Inflammatory macrophage treated with lipopolysaccharide for 4 hours (primary cell): Measurements from ENCODE around the gene MTARC2.

Experiments used
- DNase-seq: peaks from one replicate; pipeline ENCODE4 v3.0.0-alpha.2; 2020

Gene MTARC2

DNA sequence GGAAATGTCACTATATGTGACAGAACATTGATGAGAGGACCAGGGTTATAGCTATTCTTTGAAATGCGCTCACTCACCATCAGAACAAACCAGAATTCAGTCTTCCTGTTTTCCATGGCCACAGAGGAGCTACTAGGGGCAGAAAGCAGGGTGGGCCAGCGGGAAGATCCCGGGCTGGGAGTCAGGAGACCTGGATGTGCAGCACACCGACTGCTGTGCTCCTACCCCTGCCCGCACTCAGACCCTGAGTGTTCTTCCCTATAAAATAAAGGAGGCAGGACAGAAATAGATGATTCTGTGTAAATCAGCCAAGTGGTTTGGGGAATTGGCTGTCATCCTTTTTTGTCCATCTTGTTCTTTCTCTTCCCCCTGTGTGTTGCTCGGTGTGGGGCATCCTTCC, 59.6 kb downstream of the MTARC2 start:
- DNase-seq: no peak

DNA sequence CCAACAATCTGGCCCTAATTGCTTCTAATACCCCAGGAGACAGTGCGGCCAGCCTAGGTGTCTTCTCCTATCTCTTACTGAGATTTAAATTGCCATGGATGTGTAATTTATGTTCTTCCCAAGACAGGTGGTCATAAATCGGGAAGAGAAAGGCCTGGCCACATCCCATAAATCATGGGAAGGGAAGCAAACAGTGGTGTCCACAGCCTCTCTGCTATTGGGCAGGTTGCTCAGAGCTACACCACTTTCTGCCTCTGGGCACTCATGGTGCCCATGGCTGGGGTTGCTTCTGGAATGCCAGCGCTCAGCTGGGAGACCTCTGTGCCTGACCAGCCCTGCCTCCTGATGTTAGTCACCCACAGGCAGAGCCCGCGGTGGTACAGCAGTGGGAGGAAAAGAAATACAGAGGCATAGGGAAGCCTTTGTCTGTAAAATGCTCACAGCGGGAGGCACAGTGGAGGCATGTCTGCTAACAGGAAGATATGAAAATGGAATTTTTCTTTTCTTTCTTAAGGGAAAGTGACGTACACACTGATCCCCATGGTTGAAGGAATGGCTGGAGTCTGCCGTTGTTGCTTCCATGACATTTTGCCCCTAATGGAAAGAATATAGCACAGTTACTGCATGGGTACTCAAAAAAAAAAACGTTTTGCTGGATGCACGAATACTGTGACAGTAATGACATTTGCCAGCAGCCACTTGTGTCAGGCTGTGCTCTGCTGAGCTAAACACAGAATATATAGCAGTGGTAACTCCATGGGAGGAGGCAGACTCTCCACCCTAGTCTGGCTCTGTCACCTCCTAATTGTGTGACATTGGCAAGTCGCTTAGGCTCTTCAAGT, 60.4 kb downstream of the MTARC2 start:
- no peak for DNase-seq

DNA sequence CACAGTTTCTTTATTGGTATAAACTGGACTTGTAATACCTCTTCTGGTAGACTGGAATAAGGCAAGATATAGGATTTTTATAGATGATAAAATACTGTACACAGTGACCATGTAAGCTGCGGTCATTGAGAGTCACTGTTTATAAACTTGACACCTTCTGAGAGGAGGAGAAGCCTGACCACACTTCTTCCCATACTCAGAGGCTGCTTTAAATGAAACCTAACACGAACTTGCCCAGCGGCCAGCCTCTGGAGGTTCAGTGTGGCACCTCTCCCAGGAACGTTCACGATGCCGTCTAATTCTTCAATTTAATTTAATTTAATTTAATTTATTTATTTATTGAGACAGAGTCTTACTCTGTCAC, 61.0 kb downstream of the MTARC2 start:
- DNase-seq: no peak

DNA sequence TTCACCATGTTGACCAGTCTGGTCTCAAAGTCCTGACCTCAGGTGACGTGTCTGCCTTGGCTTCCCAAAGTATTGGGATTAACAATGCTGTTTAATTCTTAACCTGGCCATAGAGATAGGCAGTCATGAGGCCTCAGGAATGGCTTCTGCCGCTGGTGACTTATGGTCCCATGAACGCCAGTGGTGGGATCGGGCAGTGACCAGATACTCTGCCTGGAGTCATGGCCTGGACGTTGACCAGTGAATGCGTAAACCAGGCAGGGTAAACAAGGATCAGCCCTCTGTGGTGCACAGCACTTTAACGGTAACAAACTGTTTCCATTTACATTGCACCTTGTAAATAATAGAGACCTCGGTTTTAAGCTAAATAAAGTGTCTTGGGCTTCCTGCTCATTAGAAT, 61.6 kb downstream of the MTARC2 start:
- no peak for DNase-seq

DNA sequence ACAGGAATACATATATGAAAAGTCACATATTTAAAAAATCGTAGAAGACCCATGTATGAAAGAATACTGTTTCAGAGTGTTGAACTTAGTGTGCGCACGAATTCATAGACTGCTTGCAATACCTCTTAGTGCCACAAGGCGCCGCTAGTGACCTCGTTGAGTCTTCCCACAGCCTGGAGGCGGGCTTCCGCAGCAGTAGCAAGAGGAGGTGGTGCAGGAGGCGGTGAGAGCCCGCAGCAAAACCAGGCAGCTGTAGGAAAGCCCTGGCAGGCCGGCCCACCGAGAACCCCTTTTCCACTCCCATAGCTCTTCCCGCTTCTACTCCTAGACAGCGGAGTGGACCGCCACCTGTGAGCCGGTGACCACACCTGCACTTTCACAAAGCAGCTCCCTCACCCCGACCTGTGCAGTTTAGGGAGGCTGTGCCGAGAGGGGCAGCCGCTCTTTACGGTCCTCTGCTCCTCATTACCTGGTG, 62.1 kb downstream of the MTARC2 start:
- peak; percentile 79 for DNase-seq

DNA sequence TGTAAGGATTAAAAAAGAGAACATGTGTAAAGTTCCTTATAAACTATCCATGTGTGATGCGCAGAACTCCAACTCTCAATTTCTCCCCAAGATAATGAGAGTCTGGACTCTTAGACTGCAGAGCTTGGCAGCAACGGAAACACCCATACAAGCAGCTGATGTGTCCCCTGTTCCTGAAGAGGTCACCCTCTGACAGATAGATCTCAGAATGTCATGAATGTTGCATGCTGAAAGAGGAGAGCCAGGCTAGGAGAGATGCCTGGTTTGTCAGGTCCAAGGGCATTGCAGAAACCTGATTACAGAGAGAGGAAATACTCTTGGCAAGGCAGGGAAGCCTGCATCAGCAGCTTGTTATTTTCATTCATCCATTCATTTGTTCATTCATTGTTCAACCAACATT, 62.8 kb downstream of the MTARC2 start:
- no peak for DNase-seq

DNA sequence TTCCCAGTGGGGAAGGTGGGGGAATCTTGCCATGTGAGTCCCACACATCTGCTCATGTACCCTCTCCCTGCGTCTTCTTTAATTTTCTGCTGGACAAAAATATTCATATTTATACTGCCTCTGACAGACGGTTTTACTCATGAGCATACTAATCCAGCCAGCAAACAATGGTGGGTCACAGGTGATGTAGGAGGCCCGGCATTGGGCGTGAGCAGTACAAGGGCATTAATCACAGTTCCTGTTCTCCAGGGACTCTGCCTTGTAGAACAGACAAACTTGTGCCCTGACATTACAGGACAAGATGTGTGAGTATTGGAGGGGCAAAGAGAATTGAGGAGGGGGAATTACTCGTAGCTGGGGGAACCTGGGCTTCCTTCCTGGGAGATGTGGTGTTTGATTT, 63.6 kb downstream of the MTARC2 start:
- no peak for DNase-seq

DNA sequence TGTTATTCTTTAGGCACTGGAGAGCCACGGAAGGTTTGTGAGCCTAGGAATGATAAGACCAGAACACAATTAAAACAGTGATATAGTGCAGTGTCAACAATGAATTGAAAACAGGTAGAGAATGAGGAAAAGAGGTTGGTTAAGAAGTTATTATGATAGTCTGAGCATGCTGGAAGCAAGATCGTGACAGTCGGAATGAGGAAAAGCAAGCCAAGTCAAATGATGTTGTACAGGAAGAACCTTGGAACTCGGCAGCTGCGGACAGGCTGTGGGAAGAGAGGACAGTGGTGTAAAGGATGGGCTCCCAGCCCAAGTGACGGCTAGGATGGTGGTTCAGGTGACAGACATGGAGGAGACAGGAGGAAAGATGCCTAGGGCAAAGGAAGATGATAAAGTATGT, 64.2 kb downstream of the MTARC2 start:
- no peak for DNase-seq

DNA sequence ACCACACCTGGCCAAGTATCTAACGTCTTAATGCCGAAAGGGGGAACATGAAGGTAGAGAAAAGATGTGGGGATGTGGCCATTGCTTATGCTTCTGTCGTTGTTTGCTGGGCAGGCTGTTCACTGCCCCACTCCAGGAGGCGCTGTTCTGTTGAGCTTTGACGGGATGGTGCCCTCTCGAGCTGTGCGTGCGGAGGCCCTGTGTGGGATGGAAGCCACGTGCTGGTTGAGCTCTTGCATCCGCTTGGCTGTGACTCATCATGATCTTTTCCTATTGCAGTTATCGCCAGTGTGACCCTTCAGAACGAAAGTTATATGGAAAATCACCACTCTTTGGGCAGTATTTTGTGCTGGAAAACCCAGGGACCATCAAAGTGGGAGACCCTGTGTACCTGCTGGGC, 64.9 kb downstream of the MTARC2 start:
- peak; percentile 53 for DNase-seq

DNA sequence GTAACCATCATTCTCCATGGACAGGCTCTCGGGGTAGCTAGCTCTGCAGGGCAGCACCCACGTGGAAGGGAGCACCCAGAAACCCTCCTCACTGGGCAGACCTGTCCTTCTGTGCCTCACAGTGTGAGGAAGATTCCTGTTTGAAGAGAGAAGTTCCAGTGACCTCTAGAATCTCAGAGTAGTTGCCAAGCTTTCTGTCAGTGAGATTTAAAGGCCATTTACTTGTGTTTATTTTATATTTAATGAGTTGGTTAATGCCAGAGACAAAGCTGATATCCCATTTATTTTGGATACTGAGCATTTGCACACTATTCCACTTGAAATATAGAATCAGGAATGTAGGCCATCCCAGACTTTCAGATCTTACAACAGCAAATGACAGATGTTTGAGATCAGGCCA, 67.3 kb downstream of the MTARC2 start:
- no peak for DNase-seq

DNA sequence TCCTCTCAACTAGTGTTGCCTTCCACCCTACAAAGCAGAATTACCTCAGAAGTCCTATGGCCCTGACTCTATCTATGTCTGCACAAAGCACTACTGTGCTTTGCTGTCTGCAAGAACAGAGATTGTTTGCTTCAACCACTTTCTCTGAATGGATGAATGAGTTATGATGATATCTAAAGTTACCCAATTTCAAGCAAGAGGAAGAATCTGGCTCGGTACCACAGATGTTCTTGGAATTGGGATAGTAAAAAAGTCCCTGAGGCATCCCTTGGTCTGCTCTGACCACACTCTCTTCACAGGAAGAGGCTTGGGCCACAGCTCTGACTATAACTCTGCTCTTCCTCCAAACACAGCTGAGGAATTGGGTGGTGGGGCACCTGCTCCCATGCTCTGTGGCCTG, 69.8 kb downstream of the MTARC2 start:
- no peak for DNase-seq

DNA sequence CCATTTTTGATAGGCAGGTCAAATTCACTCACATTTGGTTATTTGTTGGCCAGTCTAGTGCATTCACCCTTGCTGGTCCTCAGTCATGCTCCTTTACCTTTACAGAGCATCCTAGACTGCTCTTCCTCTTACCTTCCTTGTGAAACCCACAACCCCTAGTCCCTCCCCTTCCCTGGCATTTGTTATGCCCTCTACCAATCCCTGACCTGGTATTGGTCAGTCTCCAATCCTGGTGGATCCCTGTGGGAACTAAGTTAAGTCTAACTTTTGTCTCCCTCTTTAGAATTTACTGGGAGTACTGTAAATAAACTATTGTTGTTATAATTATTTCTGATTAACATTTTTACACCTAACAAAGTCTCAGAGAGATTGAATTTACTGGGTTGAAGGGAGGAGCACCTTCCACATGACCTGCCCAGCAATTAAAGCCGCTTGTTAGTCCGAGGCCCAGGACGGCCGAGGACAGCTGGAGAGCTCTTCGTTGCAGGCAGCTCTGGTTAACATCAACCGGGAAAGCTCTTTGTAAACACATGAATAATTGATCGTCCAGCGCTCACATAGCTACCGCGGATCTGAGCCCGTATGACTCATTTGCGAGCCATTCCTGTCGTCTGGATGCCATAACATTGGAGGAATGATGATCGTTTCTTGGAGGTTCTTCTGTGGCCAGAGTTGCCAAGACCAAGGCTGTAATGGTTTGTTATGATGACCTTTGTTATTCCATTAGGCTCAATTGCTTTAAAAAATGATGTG, 70.5 kb downstream of the MTARC2 start:
- no peak for DNase-seq

DNA sequence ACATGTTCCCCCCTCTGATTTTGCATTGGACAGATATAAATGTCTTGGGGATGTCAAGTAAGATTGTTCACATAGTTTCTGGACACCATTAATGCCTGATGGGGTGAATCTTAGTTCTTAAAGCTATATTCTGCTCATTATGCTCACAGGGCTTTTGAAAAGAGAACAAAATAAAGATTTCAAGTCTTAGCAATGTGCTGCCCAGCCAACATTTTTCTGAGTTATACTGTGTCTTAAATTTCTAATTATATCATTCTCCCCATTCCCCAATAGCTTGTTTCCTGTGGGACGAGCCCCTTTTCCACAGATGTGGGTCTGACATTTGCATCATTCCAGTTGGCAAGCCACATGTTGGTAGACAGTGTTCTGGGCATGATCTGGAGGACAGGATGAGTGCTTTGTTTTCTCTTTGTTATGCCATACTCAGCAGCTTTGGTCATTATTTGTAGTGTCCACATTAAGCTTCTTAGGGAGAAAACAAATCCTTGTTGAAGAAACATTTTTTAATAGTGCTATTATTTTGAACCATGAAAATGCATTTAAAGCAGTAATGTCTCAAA, 71.4 kb downstream of the MTARC2 start:
- no peak for DNase-seq

DNA sequence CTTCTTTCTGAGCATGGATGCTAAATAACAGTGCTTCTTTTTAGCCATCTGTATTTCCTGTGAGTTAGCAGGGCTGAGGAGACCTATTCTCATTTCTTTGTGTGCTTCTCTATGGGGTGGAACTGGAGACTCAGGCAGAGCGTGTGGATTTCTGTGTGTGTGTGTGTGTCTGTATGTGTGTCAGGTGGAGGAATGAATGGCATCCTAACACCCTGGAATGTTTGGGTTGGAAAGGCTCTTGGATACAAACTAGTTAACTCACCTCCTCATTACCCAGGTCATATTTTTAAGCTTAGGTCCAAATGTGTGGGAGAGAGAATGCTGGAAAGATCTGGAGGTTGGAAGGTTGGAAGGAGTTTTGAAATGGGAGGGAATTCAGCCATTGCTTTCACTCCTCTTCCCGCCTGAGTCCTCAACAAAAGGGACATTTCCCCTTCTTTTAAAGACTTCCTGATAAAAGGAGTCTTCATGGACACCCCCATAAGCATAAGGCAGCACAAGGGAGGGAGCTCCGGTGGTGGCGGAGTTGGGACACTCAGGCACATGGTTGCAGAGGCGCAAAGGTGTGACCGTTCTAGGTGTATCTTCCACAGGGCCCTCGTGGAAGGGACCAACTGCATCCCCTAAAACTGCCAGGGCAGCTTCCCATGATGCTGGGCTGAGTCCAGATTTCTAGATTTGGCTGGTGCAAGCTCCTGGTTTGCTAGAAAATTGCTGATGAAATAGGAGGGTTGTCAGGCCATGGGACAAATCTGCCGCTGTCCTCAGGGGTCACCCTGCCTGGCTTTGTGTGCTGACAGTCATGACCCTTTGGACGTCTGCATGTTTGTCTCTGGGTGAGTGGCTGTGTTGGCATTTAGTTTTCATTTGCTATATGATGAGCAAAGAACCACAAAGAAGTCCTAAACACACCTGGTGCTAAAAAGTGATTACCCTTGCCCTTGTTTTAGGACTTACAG, 76.2 kb downstream of the MTARC2 start:
- DNase-seq: no peak

DNA sequence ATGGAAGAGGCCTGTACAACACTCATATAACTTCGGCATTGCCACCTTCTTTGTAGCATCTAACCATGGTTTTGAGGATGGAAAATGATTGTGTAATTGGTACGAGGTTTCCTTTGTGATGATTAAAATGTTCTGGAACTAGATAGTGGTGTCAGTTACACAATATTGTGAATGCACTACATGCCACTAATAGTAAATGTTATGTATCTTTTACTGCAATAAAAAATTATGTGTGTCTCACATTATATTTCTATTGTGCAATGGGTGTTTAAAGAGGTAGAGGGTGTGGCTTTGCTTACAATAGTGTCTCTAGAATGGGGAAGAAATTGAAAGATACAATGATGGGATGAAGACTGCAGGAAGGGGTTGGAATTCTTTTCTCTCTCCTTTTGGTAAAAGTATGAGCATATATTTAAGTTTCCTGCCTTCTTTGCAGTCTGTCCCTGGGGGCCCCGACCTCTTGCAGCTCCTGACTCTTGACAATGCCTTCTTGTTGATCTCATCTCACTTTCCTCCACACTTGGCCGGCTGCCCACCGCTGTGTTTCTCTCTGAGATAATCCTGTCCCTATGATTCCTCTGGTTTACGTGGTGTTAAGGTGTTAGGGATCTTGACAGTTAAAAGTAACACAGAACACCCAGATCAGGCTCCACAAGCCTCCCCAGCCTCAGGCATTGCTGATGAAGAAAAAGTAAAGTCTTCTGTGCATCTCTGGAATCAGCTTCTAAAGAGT, 77.9 kb downstream of the MTARC2 start:
- no peak for DNase-seq

DNA sequence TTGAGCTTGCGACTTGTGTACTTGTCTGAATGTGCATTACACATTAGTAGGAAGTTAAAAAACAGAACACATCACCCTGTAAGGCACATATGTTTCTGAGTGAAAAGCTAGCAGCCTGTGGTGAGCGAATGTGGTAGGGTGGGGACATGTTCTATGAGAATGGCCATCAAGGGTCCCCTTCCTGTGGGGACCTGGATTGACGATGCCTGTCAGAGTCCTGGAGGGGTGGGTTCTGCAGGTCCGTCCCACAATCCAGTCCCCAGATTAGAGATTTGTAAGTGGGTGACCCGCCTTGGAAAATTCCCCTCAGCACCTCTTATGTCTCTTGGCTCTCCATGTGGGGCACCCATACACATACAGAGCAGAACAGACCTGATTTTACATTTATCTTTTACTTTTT, 78.6 kb downstream of the MTARC2 start:
- no peak for DNase-seq

DNA sequence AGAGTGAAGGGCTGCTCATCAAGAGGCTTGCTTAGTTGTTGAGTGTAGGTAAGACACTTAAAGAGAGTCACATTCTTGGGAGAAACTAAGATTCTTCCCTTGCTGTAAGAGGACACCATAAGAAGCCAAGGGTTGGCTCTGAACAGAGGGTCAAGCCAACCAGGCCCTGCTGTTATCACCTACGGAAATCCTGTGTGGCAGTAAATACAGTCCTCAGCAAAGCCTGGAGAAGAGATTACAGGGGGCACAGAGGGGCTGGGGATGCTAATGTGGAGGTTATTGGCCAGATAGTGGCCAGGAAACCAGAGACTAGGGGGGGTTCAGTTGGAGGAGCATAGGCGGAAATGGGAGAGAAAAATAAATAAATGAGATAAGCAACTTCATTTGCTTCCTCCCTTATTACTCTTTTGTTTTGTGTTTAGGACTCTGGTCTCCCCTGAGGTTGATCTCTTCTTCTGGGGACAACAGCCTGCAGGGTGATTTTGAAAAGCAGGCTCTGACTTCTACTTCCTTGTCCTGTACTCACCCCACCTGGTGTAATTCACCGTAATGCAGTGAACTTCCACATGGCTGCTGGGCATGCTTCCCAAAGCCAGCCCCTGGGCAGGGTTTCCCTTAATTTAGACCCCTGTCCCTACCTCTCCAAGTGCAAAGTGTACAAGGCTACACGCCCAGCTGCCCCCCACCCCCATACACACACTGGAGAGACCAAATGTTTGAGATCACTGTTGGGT, 79.5 kb downstream of the MTARC2 start:
- no peak for DNase-seq

DNA sequence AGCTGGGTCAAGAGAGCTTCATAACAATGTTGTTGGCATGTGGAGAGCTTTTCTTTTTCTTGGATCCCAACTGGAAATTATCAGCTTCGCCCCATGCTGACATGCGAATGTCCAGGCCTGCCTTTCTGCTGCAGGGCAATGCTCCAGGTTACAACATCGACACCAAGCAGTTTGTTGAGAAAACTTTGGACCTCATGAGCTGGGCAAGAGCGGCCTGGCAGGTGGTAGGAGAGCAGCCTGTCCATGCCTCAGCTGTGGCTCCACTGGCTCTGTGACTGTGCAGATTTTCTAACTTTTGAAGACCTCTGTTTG, 80.0 kb downstream of the MTARC2 start:
- DNase-seq: no peak

DNA sequence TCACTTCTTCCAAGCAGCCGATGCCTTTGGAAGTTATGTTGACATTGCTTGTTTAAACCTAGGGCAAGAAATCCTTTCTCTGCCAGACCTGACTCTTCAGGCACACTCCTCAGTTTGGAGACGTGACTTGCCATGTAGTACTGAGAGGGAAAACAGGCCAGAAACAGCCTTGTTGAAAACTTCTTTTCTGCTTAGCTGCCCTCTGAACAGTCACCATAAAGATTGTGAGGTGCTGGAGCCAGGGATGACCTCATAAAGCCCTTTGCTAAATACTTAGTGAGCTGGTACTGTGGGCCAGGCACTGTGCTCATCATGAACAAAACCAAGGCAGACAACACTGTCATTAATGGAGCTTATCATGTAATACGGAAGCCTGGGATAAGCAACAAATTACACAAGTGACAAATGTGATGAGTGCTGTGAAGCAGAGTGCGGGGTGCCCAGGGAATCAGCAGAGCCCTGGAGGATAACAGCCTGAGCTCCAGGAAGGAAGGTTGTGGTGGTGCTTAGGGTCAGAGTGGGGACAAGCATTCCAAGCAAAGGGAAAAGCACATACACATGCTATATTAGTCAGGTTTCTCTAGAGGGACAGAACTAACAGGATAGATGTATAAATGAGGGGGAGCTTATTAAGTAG, 80.9 kb downstream of the MTARC2 start:
- no peak for DNase-seq

DNA sequence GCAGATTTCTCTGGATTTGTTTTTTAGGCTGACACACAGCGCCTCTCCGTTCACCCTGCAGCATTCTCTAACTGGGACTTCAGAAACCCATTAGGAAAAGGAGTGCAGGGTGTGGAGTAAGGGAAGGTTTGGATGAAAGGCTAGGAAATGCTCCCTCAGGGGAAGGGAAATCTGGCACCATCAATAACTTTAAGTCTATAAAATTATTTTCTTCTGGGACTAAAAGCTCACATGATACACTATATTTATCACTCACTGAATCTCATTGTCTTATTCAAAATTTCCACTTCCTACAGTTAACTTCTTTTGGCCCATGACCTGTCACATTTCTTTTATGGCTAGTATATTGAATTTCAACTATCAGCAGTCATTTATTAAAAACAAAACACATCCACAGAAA, 85.3 kb downstream of the MTARC2 start:
- DNase-seq: no peak
